Raji (cell line): ENCODE results near the gene SCAANT1.

ENCODE experiments used
- POLR2A ChIP-seq: IDR thresholded peaks from 2 replicates; pipeline ENCODE4 v1.6.1; 2011; ENCODE audit warnings: low read depth, low read length, control low read depth; ENCODE audit not compliant: insufficient read depth

The SCAANT1 gene

DNA sequence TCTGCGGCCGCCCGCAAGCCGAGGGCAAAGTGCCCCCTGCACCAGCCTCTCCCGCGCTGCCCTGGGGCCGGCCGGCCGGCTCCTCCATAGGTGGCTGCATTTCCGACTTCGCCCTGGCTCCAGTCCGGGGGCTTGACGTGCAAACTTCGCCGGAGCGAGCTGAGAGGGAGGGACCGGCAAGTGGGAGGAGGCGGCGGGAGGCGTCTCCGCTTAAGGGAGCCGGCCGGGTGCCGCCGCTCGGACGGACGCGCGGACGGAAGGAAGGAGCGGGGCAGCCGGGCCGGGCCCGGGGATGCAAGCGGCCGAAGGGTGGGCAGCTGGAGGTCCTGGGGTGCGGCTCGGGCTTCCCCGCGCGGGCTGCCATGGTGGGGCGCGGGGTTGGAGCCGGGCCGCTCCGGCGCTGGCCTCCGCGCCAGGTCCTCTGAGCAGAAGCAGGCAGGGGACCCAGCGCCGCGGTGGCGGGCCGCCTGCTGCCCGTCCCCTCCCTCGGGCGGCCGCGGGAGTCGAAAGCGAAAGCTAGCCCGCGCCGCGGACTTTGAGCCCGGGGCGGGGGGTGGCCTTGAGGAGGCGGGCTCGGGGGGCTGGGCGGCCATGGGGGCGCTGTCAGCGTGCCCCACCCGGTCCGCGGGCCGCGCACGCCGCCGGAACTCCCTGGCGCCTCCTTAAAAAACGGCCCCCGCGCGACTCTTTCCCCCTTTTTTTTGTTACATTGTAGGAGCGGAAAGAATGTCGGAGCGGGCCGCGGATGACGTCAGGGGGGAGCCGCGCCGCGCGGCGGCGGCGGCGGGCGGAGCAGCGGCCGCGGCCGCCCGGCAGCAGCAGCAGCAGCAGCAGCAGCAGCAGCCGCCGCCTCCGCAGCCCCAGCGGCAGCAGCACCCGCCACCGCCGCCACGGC, at the start of gene SCAANT1:
Gene SCAANT1 (minus strand): TSS at position 511 of the 895 bp plus-strand sequence.
- TF ChIP-seq POLR2A: peak; percentile 6

- TF ChIP-seq POLR2A: no peak
Measured at GRCh38 chr3:63961891-63962290, 49.7 kb upstream of the SCAANT1 start.

- TF ChIP-seq POLR2A: no peak
Measured at GRCh38 chr3:63960048-63960711, 48.0 kb upstream of the SCAANT1 start.

GRCh38 chr3:63959146-63959545, 47.0 kb upstream of the SCAANT1 start:
- TF ChIP-seq POLR2A: no peak

- no peak for TF ChIP-seq POLR2A
Measured at GRCh38 chr3:63955830-63956545, 43.8 kb upstream of the SCAANT1 start.

DNA sequence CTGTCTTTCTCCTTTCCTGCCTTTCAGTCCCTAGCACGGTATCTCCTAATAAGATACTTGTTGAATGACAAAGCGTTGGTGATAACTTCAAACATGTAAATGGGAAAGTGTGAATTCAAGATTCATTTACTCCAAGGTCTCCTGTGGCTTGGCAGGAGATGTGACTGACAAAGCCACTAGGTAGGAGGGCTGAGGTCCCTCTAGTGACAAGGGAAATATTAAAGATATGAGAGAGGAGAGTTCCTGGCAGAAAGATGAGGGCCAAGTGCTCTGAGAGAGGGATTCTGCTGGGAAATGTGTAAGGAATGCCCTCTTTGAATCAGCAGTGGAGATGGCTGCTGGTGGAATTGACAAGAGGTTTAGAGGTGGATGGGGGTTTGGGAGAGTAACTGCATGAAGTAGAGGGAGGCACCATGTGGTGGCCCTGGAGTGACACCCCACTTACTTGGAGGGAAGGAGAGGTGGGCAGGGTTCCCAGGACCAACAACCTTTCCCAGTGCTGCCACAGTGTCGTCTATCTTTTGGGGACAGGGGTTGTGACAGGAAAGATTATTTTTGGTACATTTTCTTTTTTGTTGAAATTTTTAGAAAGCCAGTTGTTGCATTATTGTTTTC, 43.0 kb upstream of the SCAANT1 start:
- no peak for TF ChIP-seq POLR2A

DNA sequence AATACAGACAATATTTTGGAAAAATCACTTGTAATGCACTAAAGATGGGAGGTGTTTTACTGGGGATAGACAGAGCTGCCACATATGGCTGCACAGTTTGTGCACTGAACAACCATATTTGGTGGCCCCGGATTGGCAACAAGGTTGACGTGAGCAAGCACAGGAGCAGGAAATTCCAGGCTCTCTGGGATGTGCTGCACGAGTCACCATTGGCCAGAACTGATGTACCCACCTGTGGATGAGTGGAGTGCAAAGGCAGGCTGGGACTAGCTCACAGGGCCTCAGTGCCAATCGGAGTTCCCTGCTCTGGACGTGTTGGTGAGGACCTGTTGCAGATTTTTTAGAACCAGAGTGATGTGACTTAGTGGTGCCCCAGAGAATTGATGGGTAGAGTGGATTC, 42.0 kb upstream of the SCAANT1 start:
- TF ChIP-seq POLR2A: no peak

DNA sequence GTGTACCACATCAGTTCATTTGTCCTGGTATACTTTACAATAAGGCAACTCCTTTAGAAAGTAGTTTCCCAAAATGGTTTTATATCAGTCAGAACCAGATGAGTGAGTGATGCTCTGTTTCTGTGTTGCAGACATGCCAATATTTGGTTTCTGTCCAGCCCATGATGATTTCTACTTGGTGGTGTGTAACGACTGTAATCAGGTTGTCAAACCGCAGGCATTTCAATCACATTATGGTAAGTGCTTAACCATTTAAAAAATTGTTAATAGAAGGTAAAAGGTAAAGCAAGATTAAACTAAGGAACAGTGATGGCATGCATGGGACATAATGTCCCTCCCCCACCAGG, 40.0 kb upstream of the SCAANT1 start:
- no peak for TF ChIP-seq POLR2A

DNA sequence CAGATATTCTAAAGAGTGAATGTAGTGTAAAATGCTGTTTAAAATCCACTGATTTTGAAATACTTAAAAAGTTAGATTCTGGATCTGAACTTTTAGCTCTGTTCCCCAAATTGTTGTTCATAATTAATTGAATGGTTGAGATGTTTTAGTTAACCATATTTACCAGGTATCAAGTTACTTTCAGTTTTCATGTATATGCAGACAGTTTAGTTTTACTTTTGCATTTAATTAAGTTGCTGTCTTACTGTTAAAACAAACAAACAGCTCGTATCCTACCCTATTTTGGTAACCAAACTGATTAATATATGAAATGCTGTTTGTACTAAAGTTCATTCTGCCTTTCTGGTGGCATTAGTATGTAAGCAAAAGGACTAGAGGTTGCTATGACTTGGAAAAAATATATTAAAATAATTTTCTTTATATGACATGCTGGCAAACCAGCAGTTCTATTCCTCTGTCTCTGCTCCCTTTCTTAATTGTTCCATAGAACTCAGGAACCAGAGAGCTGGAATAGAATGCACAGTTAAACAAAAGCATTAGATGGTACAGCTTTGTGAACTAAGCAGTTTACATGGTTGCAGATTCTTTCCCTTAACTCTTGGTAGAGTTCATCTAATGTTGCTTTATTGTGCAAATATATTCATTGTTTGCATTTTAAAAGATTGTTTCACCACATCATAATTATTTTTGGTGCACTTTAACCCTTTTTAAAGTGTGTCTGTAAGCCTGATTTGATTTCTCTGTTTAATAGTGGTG, 39.5 kb upstream of the SCAANT1 start:
- TF ChIP-seq POLR2A: no peak

DNA sequence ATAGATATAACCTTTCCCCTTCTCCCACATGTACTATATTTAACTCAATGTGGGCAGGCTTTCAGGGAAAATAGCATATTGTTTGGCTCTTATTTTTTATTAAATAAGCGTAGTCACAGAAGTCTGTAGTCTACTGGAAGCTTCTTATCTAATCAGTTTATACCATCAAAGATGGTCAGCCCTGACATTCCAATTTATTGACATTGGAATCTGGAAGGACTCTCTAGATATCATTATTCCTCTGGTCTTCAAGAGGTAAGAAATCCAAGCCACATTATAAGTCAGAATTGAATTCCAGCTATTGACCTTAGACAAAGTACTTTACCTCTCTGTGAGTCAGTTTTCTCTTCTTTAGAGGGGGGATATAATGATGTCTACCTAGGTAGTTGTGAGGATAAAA, 38.5 kb upstream of the SCAANT1 start:
- no peak for TF ChIP-seq POLR2A

GRCh38 chr3:63949005-63949404, 36.8 kb upstream of the SCAANT1 start:
- no peak for TF ChIP-seq POLR2A

DNA sequence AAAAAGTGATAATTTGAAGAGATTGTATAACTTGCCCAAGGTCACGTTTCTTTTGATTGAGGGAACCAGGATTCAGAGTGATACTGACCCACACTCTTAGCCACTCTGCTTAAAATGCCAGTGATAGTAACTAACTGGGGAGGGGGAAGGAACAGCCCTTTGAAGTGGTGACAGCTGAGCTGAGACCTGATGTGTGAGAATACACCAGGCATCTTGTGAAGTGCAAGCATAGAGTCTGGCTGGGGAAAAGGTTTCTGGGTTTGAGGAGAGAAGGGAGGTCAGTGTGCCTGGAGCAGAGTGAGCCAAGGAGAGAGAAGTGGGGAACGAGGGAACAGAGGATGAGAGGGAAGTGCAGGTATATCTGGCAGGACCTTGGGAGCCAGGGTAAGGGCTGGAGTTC, 35.4 kb upstream of the SCAANT1 start:
- no peak for TF ChIP-seq POLR2A

GRCh38 chr3:63946753-63947152, 34.6 kb upstream of the SCAANT1 start:
- TF ChIP-seq POLR2A: no peak

GRCh38 chr3:63945558-63946096, 33.4 kb upstream of the SCAANT1 start:
- no peak for TF ChIP-seq POLR2A
